Lower lobe of right lung (tissue), 2 donors: ENCODE measurements around the gene XPNPEP1. TPM values are rescaled to one million over a fixed set of nuclear protein-coding genes. Genes with fewer than 3 reads are reported as not detected.

Experiments used
- ATAC-seq, 2 donors: fragments of 200-7000 bp; cut with Tn5 transposase; one replicate each; pipeline ENCODE4 v1.9.1; 2020 to 2022; ENCODE audit warnings: mild to moderate bottlenecking in 2 of 2, moderate library complexity in 2 of 2
- DNase-seq: peaks from one replicate; pipeline ENCODE4 v3.0.0-alpha.2; 2020
- H3K27ac ChIP-seq: fragments of 200-600 bp; one replicate; pipeline ENCODE4 v1.8.0; 2022
- H3K27me3 ChIP-seq: fragments of 200-600 bp; one replicate; pipeline ENCODE4 v1.8.0; 2022; ENCODE audit warnings: low read depth
- H3K36me3 ChIP-seq: fragments of 200-600 bp; one replicate; pipeline ENCODE4 v1.8.0; 2022; ENCODE audit warnings: mild to moderate bottlenecking
- H3K4me1 ChIP-seq: fragments of 200-600 bp; one replicate; pipeline ENCODE4 v1.8.0; 2022
- H3K4me3 ChIP-seq: fragments of 200-600 bp; one replicate; pipeline ENCODE4 v1.8.0; 2022; ENCODE audit warnings: mild to moderate bottlenecking
- H3K9me3 ChIP-seq: fragments of 200-600 bp; one replicate; pipeline ENCODE4 v1.8.0; 2022
- intact Hi-C: fragments of 100-400 bp; cut with DNase I; formaldehyde crosslinking; loops from one replicate; pipeline ENCODE4 v1.11.0; 2022
- total RNA-seq: library from RNA; stranded (reverse); fragmentation: NEBNext Ultra II Directional; extraction: Animal tissue kit (Norgen Biotek cat#: 25700); gene quantifications from one replicate; pipeline ENCODE4 v1.2.1, GENCODE V29; 2021
- TF ChIP-seq, protein P1 (sequence below): fragments of 200-600 bp; IDR thresholded peaks from one replicate; pipeline ENCODE4 v1.8.0; 2022; ENCODE audit warnings: antibody characterized with exemption, mild to moderate bottlenecking
- donor health status: DM: no; HTN: yes; CAD: no; lungs with severe emphysema.

XPNPEP1 gene
- total RNA-seq, 1 donor from 2014 or later: 52.1 TPM

DNA sequence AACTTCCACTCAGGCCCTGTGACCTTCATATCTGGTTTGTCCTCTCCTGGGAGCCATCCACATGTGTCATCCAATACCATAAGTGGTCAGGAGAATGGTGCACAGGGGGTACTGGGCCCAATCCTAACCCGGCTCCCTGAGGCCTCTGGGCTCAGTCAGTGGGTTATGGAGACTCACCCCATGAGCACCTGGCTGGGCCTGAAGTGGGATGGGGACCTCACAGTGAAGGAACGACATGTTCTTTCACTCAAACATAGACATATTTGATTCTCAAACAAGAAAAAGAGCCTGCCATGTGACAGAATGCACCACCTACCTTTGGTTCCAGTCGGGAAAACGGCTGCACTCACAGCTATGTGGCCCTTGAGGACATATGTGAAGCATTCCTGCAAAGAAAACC, 51.8 kb downstream of the XPNPEP1 start:
- H3K36me3 ChIP-seq: peaks cover 96% of the 10 kb centered on the region
- intact Hi-C loops: no loop called here
- DNase-seq (no peak), ATAC-seq (no peak)
- H3K27ac ChIP-seq: no peak overlapping the region
- H3K9me3 ChIP-seq: no peaks in the 10 kb centered on the region
- no peak overlapping the region for H3K4me3 ChIP-seq
- no peaks in the 10 kb centered on the region for H3K27me3 ChIP-seq
- TF ChIP-seq, protein P1, sequence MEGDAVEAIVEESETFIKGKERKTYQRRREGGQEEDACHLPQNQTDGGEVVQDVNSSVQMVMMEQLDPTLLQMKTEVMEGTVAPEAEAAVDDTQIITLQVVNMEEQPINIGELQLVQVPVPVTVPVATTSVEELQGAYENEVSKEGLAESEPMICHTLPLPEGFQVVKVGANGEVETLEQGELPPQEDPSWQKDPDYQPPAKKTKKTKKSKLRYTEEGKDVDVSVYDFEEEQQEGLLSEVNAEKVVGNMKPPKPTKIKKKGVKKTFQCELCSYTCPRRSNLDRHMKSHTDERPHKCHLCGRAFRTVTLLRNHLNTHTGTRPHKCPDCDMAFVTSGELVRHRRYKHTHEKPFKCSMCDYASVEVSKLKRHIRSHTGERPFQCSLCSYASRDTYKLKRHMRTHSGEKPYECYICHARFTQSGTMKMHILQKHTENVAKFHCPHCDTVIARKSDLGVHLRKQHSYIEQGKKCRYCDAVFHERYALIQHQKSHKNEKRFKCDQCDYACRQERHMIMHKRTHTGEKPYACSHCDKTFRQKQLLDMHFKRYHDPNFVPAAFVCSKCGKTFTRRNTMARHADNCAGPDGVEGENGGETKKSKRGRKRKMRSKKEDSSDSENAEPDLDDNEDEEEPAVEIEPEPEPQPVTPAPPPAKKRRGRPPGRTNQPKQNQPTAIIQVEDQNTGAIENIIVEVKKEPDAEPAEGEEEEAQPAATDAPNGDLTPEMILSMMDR: no peak
- H3K4me1 ChIP-seq: peaks cover 2% of the 10 kb centered on the region

- H3K4me1 ChIP-seq: no peaks in the 10 kb centered on the region
- no peaks in the 10 kb centered on the region for H3K9me3 ChIP-seq
- TF ChIP-seq, protein P1: no peak
- no peak for ATAC-seq
- intact Hi-C loops: no loop called here
- no peaks in the 10 kb centered on the region for H3K27me3 ChIP-seq
- peaks cover 86% of the 10 kb centered on the region for H3K36me3 ChIP-seq
- DNase-seq: no peak
- H3K4me3 ChIP-seq: no peak overlapping the region
- H3K27ac ChIP-seq: no peak overlapping the region
Observed at GRCh38 chr10:109866995-109867635, 56.2 kb downstream of the XPNPEP1 start.

- Histone ChIP-seq H3K27me3 (no peaks in the 10 kb centered on the region), H3K4me3 (no peak overlapping the region), H3K36me3 (peaks cover 79% of the 10 kb centered on the region), H3K27ac (no peak overlapping the region), H3K9me3 (no peaks in the 10 kb centered on the region), H3K4me1 (no peaks in the 10 kb centered on the region)
- ATAC-seq: peak; percentile 57 to 68
- no peak for DNase-seq
- intact Hi-C loops: no loop called here
- TF ChIP-seq, protein P1: peak; percentile 25
Observed at GRCh38 chr10:109866168-109866994, 56.9 kb downstream of the XPNPEP1 start.

DNA sequence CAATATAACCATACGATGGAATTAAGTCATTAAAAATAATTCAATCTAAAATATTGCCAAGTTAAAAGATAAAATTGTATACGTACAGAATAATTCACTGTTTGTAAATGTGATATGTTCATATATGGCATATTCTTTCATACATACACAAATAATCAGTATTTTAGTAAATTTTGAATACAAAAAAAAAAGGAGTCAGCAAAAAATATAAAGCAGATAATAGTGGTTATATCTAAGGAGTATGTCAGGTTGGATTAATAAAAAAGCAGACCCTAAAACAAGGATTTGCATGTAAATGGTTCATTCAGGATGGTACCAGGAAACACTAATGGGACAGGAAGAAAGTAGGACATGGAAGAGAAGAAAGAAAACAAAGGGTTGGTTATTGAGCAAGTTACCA, 59.5 kb downstream of the XPNPEP1 start:
- intact Hi-C loops: no loop called here
- Histone ChIP-seq H3K27ac (no peak overlapping the region), H3K4me1 (no peaks in the 10 kb centered on the region), H3K9me3 (no peaks in the 10 kb centered on the region), H3K36me3 (peaks cover 54% of the 10 kb centered on the region), H3K4me3 (no peak overlapping the region), H3K27me3 (no peaks in the 10 kb centered on the region)
- DNase-seq: no peak
- no peak for ATAC-seq
- TF ChIP-seq, protein P1: no peak

GRCh38 chr10:109862738-109863137, 60.6 kb downstream of the XPNPEP1 start:
- DNase-seq (no peak), ATAC-seq (no peak)
- peaks cover 44% of the 10 kb centered on the region for H3K36me3 ChIP-seq
- H3K4me1 ChIP-seq: no peaks in the 10 kb centered on the region
- H3K4me3 ChIP-seq: no peak overlapping the region
- H3K27me3 ChIP-seq: no peaks in the 10 kb centered on the region
- no peaks in the 10 kb centered on the region for H3K9me3 ChIP-seq
- intact Hi-C loops: no loop called here
- H3K27ac ChIP-seq: no peak overlapping the region
- TF ChIP-seq, protein P1: no peak
